HG03460 (cell line): ENCODE results near the gene MAP1B.
A peak's percentile ranks its signal among the peaks of the same experiment; 100 is the strongest.

Source experiments
- ATAC-seq: cut with Tn5 transposase; IDR thresholded peaks from one replicate; pipeline ENCODE4 v1.9.1; 2021; ENCODE audit not compliant: unreplicated experiment

Gene MAP1B

GRCh38 chr5:72093824-72094223, 13.5 kb upstream of the MAP1B start:
- ATAC-seq: no peak

- ATAC-seq: no peak
These were observed 10.6 kb upstream of the MAP1B start for GRCh38 chr5:72096602-72097188.

- ATAC-seq: no peak
These were observed 5.4 kb upstream of the MAP1B start for GRCh38 chr5:72101828-72102227.

- ATAC-seq: no peak
These were observed 501 bp upstream of the MAP1B start for GRCh38 chr5:72106817-72107130.

DNA sequence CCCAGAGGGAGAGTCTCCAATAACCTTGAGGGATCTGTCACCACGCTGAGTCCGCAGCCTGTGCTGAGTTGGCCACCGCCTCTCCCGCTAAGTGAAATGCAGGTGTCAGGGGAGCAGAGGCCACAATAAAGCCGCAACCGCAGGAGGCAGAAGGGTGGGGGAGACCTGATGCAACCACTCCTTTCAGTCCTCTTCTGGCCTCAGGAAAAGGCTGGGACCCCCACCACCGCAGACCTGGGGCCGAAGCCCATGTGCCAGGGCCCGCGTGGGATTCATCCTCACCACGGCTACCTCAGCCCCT, 576 bp downstream of the MAP1B start:
- peak; percentile 52 for ATAC-seq

- peak; percentile 22 for ATAC-seq
These were observed 1.2 kb downstream of the MAP1B start for GRCh38 chr5:72108202-72109061.

DNA sequence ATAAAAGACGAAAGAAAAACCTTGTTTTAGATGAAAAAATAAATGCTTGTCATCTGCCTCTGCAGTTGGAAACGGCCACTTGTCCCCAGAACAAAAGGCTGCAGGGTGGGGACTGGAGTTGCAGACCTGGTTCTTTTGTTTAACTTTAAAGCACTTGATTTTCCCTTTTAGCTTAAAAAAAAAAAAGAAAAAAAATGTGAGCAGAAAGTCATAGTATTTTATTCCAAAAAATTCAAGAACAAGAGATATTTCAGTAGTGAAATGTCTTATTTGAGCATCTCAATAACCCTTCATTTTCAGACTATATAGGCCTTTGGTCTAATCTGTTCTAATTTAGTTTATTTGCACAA, 1.8 kb downstream of the MAP1B start:
- ATAC-seq: no peak

GRCh38 chr5:72109625-72110024, 2.4 kb downstream of the MAP1B start:
- no peak for ATAC-seq

DNA sequence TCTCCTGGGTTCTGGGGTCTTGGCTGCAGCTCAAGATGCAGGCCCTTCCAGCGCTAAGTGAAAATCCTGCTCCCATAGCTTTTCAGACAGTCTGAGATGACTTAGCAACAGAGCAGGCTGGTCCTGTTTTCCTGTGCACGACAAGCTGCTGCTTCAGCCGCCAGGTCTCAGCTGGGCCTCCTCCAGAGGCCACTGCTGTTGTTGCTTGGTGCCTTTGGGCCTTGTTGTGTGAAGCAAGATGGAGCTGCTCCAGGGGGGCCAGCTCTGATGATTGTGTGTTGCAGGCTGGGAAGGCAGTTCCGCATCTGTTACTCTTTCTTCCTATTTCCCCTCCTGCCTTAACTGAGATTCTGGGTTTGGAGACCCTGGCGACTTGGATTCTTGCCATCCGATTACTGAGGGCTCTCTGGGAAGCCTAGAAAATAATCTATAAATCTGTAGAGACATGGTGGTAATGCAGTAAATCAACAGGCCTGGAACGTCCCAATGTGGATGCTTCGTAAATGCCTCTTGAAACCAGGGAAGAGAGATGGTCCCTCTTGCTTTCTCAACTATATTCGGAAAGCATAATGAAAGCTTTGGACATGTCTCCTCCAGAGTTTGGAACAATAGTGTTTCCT, 3.2 kb downstream of the MAP1B start:
- ATAC-seq: no peak

DNA sequence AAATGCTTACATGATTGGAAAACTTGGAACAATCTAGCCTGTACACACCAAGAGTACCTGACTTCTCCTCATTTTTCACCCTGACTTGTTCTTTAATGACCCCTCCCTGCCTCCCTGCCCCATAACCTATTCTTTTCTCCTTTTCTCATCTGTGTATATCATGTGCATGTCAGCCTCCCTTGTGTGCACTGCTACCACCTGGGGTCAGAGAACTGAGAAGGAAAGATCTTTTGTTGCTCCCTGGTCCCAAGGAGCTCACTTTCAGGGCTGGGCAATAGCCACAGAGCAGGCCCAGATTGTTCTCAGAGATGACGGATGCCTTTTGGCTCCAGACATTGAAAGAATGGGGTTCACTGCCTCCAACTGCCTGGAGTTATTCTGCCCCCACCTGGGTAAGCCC, 5.1 kb downstream of the MAP1B start:
- ATAC-seq: no peak

DNA sequence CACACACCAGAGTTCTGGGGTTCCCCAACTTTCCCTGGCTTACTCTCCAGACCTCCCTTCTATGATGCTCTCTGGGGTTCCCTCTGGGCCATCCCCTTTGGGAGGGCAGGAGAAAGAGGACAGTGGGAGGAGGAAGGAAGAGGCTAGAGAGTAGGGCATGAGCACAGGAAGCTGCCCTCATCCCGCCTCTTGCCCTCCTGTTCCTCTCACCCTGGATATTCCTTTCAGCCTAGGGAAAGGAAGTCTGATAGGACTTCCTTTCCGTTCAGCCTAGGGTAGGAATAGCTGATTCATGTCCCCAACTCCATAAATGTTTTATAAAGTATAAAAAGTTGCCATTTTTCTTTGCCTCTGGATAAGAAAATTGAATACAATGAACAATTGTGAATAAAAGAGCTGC, 7.4 kb downstream of the MAP1B start:
- no peak for ATAC-seq

DNA sequence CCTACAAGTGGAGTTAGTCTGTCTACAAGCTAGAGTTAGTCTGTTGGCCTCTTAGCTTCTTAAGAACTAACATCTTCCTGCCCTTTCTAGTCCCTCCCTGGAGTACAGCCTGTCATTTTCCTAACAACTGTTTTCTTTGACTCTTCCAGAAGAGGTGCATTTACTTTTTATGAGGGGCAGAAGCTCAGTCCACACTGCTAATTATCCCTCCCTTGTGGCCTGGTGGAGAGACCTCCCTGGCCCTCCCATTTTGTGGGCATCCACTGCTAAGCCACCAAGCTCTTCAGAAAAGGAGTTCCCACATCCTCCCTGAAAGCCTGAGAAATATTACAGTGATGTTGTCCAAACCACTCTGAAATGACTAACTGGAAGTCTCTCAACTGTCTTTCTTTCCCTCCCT, 8.0 kb downstream of the MAP1B start:
- no peak for ATAC-seq

DNA sequence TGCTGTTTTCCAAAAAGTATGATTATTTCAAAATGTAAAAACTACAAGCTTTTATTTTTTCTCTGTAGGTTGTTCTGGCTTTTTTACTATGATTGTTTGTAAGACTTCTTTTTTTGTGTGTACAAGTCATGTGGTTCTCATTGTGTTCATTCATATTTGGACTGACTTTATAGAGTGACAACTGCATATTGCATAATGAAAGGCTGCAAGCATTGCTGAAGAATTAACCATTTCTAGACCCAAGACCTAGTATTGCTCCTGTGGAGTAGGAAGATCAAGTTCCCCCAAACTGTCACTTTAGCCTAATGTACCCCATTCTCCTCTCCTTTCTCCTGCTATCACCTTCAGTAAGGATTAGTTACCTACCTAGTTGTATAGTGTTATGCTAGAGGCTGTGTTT, 10.0 kb downstream of the MAP1B start:
- no peak for ATAC-seq

- no peak for ATAC-seq
These were observed 13.9 kb downstream of the MAP1B start for GRCh38 chr5:72121052-72121779.

- no peak for ATAC-seq
These were observed 14.6 kb downstream of the MAP1B start for GRCh38 chr5:72121780-72122445.

- ATAC-seq: no peak
These were observed 15.3 kb downstream of the MAP1B start for GRCh38 chr5:72122602-72123001.

DNA sequence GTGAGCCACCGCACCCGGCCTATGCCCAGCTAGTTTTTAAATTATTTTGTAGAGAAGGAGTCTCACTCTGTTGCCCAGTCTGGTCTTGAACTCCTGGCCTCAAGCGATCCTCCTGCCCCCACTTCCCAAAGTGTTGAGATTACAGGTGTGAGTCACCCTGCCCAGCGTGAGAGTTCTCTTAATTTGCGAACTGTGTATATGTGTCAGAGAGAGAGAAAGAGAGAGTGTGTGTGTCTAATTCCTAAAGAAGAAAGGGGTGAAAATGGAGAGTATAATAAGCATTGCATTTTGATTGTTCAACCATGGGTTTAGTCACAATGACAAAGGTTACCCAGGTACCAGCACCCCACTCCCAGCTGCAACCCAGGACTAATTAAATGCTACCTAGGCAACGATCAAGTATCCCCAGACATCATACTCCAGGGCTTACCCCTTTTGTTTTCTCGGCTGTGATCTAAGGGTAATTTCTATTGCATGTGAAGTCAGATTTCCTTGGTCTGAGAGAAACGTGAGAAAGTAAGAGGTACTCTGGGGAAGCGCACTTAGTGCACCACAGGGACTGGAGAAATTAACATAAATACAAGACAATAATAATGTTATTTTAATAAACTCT, 16.6 kb downstream of the MAP1B start:
- ATAC-seq: no peak

- ATAC-seq: no peak
These were observed 18.1 kb downstream of the MAP1B start for GRCh38 chr5:72125271-72125940.

GRCh38 chr5:72125941-72126620, 18.8 kb downstream of the MAP1B start:
- ATAC-seq: no peak

GRCh38 chr5:72126796-72127195, 19.5 kb downstream of the MAP1B start:
- no peak for ATAC-seq
